OCI-M2 (cell line): ENCODE data around the gene AWAT1.
"Not testable (repeated sequence)": the region's sequence is repeated elsewhere in the genome, so short reads cannot be mapped to it uniquely, and the experiment has no call there.

Experiments
- DNase-seq: peaks from one replicate; lab custom pipeline; 2025; ENCODE audit not compliant: unreplicated experiment; lab: John Stamatoyannopoulos, UW

The AWAT1 gene

DNA sequence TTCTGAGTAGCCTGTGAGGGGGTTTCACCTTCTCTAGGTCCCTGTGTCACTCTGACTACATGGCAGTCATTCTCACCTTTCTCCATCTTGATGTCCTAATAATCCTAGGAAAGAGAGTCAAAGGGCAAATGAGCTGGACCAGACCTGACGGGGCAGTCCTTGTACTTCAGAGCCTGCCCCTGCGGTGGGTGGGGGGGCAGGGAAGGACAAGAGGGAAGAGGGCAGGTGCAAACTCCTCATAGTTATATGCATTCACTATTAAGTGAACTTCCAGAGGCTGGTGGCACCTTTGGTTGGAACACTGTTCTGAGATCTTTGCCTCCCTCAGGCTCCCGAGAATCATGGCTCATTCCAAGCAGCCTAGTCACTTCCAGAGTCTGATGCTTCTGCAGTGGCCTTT is at the start of gene AWAT1:
Gene AWAT1, plus strand, starts transcription at position 301 of the 400 bp plus-strand sequence. Its CDS starts 41 bp downstream, at position 342.
- no peak for DNase-seq

GRCh38 chrX:70190225-70190624 is 44.2 kb upstream of the AWAT1 start:
- DNase-seq, result no peak

GRCh38 chrX:70196961-70197720 is 37.3 kb upstream of the AWAT1 start:
- DNase-seq, result no peak

GRCh38 chrX:70201732-70202131 is 32.7 kb upstream of the AWAT1 start:
- DNase-seq, result no peak

GRCh38 chrX:70208479-70208878 is 26.0 kb upstream of the AWAT1 start:
- DNase-seq, result no peak

- DNase-seq, result not testable (repeated sequence)
These were observed 24.9 kb upstream of the AWAT1 start for GRCh38 chrX:70209570-70209969.

DNA sequence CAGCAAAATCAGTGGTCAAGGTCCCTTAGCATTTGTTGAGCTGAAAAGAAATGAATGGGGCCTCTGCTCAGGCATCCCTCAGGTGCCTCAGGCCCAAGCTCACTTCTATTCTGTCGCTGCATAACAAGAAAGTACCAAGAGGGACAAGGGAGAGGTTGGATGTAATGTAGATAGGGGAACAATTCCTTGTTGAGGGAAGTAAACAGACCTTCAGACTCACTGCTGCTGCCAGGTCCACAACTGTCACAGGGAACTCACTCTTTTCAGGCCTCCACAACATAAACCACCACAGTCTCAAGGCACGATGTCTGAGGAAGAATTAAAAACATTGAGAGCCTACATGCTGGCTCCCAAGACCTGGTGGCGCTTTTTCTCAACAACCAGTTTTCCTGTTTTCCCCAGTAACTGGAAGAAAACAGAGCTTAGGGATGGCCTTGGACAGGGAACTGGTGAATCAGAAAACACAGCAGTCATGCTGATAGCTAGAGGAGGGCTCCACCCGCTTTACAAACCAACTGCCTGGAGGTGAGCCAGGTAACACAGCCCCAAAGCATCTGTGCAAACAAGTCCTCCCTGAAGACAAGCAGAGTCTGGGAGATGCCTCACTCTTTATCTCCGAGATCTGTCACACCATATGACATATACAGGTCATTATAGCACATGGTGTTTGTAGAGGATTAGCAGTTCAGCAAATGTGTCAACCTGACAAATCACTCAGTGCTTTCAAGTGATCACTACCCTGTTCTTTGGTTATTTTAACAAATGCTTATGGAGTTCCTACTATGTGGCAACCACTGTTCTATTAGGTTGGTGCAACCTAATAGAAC is 14.3 kb upstream of the AWAT1 start:
- DNase-seq, result no peak

DNA sequence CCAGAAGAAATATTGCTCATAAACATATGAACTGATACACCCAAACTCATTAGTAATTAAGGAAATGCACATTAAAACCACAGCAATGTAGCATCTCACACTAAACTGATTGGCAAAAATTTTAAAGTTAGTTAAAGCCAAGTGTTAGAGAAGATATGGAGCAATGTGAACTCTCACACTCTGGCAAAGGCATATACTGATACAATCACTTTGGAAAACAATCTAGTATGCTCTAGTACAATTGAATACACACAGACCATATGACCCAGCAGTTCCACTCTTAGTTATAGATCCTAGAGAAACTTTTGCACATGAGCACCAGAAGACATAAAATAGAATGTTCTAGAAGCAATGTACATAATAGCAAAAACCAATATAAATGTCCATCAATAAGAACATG is 8.4 kb upstream of the AWAT1 start:
- no peak for DNase-seq

- no peak for DNase-seq
These were observed 7.8 kb upstream of the AWAT1 start for GRCh38 chrX:70226687-70227086.

- no peak for DNase-seq
These were observed 2.8 kb upstream of the AWAT1 start for GRCh38 chrX:70231666-70232065.

- DNase-seq, result no peak
These were observed 6.3 kb downstream of the AWAT1 start for GRCh38 chrX:70240751-70241150.

DNA sequence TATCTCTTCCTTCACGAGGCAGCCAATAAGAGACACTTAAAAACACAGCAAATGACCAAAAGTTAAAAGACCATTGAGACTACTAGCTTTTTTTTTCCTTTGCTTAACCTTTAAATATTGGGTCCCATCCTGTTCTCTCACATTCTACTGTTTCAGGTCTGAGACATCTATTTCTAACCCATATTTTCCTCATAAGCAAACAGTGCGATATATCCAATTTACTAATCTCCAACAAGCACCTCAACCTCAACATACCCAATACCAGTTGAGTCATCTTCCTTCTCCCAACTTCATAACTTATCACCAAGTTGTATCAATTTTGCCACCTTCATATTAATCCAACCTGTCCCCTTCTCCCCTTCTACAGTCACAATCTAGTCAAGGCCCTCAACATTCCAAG is 7.0 kb downstream of the AWAT1 start:
- no peak for DNase-seq

DNA sequence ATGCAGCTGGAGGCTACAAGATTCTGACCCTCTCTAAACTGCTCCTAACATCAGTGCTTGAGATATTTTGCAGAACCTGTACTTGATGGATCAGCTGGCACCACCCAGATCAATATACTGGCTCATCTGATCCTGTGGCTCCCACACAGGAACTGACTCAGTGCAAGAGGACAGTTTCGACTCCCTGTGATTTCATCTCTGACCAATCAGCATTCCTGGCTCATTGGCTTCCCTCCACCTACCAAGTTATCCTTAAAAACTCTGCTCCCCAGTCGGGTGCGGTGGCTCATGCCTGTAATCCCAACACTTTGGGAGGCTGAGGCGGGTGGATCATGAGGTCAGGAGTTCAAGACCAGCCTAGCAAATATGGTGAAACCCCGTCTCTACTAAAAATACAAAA is 9.1 kb downstream of the AWAT1 start:
- DNase-seq, result not testable (repeated sequence)

DNA sequence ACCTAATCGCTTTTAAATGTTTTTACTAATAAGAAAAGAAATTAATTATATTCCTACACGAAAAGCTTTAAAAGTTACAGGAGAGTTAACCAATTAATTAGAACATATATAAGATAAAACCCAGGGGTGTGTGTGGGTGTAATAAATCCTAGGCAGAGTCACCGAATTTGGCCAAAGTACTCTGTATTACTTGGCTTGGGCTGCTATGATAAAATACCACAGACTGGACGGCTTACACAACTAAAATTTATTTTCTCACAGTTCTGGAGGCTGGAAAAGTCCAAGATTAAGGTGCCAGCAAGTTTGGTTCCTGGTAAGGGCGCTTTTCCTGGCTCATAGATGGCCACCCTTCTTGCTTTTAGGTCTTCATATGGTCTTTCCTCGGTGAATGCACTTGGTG is 10.4 kb downstream of the AWAT1 start:
- DNase-seq, result no peak

DNA sequence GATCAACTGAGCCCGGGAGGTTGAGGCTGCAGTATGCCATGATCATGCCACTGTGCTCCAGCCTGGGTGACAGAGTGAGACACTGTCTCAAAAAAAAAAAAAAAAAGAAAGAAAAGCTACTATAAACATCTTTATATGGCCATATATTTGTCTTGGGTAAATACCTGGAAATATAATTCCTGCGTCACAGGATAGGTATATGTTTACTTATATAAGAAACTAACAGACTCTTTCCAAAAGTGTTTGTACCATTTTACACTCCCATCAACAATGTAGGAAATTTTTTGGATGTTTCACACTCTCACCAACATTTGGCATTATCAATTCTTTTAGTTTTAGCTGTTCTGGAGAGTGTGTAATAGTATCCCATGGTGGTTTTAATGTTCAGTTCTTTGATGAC is 12.8 kb downstream of the AWAT1 start:
- DNase-seq, result no peak

GRCh38 chrX:70252491-70252890 is 18.0 kb downstream of the AWAT1 start:
- DNase-seq, result no peak

DNA sequence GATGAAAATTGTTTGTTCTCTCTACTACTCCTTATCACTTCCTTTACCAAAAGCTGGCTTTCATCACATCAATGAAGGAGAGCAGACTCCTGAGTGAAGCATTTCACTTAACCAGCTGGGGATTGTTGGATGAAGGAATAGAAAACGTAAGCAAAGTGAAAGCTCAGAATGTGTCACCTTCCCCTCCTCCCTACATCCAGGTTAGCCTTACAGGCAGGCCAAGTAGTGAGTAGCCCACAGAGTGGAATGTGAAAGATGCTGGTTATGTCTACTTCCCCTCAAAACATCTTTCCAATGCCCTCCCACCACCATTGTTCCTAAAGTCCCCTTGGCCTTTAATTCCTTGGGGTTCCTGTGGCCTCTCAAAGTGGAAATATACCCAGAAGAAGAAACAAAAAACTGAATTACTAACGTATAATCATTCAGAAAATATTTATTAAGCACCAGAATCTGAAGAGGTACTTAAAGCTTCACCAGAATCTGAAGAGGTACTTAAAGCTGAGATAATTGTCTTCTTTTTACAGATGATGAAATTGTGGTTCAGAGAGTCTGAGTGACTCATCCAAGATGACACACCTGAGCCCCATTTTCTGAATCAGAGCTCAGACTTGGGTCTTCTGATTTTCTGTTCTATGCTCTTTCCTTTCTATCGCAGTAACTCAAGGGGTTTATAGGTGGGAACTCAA is 19.1 kb downstream of the AWAT1 start:
- DNase-seq, result no peak

DNA sequence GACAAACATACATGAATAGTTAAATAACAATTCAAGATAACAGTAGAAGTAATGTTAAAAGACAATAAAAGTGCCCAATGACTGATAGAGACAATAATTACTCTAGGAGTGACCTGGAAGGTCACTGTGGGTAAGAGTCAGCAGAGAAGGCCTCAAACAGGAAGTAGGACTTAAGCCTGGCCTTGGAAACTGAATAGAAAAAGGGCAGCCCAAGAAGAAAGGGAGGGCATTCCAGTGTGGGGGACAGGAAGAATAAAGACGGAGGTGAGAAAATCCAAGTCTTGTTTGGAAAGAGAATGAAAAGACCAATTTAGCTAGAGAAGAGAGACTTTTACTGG is 19.6 kb downstream of the AWAT1 start:
- DNase-seq, result no peak

GRCh38 chrX:70254909-70255308 is 20.5 kb downstream of the AWAT1 start:
- DNase-seq, result no peak

DNA sequence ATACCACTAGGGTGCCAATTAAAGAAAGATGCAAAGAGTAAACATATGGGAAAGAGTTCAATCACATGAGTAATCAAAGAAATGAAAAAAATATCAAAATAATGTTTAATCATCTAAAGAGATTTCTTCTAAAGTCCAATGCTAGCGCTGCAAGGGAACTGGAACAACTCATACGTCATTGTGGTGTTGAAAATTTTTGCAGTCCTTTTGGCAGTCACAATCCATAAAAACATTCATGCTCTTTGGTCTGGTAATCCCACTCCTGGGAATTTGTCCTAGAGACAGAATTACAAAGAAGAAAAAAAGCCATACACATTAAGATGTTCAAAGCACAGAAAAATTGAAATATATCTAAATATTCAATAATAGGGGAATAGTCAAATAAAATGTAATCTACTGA is 21.0 kb downstream of the AWAT1 start:
- DNase-seq, result no peak

DNA sequence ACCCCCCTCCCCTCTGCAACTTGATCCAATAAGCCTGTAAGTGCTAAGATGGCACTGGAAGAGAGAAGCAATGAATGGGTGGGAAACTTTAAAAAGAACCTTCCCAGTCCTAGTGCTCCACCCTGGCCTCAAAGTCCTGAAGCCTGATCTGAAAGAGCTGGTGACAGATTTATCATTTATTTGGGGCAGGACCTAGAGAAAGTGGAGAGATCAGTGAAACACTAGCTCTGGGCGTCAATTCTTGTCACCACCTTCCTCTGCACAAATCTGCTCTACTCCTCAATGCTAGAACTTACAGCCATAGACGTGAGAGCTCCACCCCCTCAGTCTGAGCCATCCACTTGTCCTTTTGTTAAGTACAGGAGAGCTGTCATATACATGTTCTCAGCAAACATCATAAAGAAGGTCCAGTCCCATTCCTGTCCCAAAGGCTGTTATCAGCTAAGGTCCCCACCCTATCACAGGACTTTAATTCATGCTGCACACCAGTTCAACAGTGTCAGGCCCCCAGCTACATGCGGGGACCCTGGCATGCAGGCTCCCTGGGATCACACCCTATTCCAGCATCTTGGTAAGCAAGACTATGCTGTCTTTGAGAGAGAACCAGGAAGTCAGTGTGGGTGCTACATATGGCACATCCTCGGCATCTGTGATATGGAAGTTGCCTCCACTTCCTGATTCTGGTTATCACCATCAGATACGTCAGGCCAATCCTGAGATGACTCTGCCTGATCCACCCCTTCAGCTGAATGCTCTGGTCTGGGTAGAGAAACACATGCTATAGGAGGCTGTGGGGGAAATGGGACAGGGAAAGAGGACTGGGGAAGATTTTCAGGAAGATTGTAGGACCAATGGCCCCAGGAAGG is 23.2 kb downstream of the AWAT1 start:
- no peak for DNase-seq
